A673 (cell line): ENCODE measurements around the gene GALNT2.

Source experiments
- CTCF ChIP-seq: fragments of 300-800, 200-600 bp; sonication (generic); conservative IDR thresholded peaks from 2 replicates; pipeline ENCODE4 v1.5.1; 2017; ENCODE audit warnings: low read depth, mild to moderate bottlenecking, antibody characterized with exemption, low read length, moderate library complexity, mixed read lengths
- EZH2 ChIP-seq: fragments of 200-600 bp; sonication (generic); IDR thresholded peaks from 2 replicates; pipeline ENCODE4 v1.6.1; 2017; ENCODE audit warnings: borderline replicate concordance, low read depth, mild to moderate bottlenecking, mixed read lengths, antibody characterized with exemption, low read length; ENCODE audit not compliant: poor library complexity, severe bottlenecking

GRCh38 chr1:230144758-230145504 lies 77.9 kb downstream of the GALNT2 start:
- TF ChIP-seq CTCF (no peak), EZH2 (no peak)
